ENCODE data around the gene FKBP3. TPM values are rescaled to one million over a fixed set of nuclear protein-coding genes. Genes with fewer than 3 reads are reported as not detected.

The FKBP3 gene
- 111 to 149 TPM (median 113 TPM) in 5 replicates for total RNA-seq (2022; extraction: Qiagen RNA extraction)

DNA sequence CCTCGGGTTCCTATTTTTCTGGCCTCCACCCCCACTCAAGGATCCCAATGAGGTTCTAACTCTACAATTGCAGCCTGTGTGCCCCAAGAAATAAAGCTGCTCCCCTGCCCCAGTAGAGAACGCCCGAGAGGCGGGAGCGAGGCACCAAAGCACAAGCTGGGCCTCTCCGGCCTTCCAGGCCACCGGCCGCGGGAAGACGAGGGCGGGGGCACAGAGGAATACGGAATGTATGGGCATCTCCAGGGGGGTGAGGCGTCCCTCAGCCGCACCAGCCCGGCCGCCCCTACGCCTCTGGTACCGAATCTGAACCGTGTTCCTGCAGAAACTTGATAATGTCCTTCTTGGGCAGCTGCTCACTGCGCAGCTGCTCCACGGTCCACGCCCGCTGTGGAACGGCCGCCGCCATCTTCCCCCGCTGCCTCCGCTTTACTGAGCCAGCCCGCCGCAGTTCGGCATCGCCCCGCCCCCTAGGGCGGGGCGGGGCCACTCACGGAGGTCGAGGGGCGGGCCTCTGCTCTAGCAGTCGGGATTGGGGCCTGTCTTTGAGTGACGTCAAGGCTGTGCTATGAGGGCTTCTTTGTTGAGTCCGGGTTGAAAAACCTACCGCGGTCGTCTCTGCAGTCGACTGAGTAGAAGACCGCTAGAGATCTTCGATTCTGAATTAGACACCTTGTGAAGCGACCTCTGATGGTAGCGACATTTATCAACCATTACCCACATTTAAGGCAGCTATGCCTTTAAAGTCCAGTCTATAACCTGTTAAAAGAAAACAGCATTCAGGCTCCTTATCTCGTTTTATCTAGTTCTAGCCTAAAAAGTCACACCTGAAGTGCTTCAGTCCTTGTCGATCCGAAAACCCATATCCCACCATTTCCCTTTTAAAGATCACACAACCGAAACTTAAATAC lies at the start of gene FKBP3:
Gene FKBP3, minus strand, starts transcription at position 431 of the 908 bp plus-strand sequence. Its CDS starts 25 bp downstream, at position 406.

DNA sequence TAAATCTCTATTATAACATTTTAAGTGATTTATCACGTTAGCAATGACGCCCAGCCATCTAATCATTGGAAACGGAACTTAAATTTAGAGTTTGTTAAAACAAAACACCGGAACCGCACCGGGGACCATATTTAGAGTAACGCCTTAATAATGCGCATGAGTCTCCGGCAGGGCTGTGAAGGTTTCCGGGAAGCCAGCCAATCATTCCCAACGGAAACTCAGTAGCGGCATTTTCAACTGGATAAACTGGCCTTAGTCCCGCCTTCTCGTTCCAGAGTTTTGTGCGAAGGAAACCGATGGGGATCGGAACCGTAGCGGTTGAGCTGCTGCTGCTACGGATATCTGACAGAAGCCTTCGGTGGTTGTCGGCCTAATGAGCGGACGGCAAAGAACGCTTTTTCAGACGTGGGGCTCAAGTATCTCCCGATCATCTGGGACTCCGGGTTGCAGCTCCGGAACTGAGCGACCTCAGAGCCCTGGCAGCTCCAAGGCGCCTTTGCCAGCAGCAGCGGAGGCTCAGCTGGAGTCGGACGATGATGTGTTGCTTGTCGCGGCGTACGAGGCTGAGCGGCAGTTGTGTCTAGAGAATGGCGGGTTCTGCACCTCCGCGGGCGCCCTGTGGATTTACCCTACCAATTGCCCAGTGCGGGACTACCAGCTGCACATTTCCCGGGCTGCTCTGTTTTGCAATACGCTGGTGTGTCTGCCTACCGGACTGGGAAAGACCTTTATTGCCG lies 1.5 kb upstream of the FKBP3 start, which contains the start of gene FANCM:
Gene FANCM, plus strand, starts transcription at position 272 of the 737 bp plus-strand sequence. Its CDS starts 102 bp downstream, at position 374.

DNA sequence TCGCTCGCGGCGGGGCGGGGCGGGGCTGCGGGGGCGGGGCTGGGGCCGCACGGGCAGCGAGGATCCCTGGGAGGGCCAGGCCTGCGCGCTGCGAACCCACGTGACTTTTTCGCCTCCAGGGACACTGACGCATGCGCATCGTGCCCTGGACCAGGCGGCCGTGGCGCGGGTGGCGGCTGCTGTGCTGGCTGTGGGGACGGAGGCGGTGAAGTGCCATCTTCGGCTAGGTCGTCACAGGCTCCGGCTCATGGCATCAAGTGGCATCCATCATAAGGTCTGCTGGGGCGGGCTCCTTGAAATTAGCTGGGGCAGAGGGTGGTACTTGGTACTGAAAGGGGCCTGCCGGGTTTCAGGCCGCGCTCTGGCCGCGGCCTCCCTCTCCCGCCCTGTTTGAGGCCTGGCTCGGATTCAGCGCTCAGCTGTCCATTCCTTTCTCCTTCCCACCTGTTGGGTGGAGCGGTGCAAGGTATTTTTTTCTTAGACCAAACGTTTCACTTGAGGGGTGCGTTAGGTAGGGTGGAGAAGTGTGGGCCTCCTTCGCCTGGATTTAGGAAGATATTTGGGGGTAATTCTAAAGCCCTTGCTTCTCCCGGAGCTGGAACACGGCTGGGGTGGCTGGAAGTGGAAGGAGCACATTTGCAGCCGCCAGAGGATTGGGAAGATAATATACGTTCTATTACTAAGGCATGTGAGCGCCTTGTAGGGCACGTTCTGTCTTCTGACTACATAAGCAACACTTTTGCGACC lies 50.1 kb downstream of the FKBP3 start, which contains the start of gene PRPF39:
Gene PRPF39, plus strand, starts transcription at position 141 of the 747 bp plus-strand sequence. CDS start 11,124 bp downstream, outside the sequence.

Other genes with a start within 250 kb of the FKBP3 start
- 5.5 to 7.3 TPM (median 6.2 TPM) in 5 replicates for gene KLHL28, start 172.5 kb downstream of the FKBP3 start, total RNA-seq (2022; extraction: Qiagen RNA extraction)
- gene TOGARAM1, start 172.3 kb downstream of the FKBP3 start, total RNA-seq (2022; extraction: Qiagen RNA extraction) = 7.4 to 10.2 TPM (median 8.0 TPM) in 5 replicates
- 18.9 to 23.3 TPM (median 20.6 TPM) in 5 replicates for gene PRPF39, start 50.4 kb downstream of the FKBP3 start, total RNA-seq (2022; extraction: Qiagen RNA extraction)
- gene FANCM, start 1.4 kb upstream of the FKBP3 start, total RNA-seq (2022; extraction: Qiagen RNA extraction) = 5.5 to 6.4 TPM (median 5.5 TPM) in 5 replicates
- gene MIS18BP1, start 118.7 kb upstream of the FKBP3 start, total RNA-seq (2022; extraction: Qiagen RNA extraction) = 17.8 to 30.1 TPM (median 21.1 TPM) in 5 replicates